GM13977 (cell line): ENCODE data around the gene ATP11B.

Source experiments
- DNase-seq: peaks from one replicate; pipeline ENCODE4 v3.0.0; 2012; ENCODE audit warnings: low spot score
- in situ Hi-C: fragments of 300-500 bp; cut with MboI; formaldehyde crosslinking; loops from one replicate; pipeline ENCODE4 v1.12.0; 2022; ENCODE audit warnings: low sequenced_read_pairs, low pct_unique_long_range_greater_than_20kb, mixed read lengths, inconsistent platforms; ENCODE audit not compliant: unreplicated experiment
- TF ChIP-seq, protein P1 (sequence below): IDR thresholded peaks from 2 replicates; pipeline ENCODE4 v1.5.1; 2012; ENCODE audit warnings: mild to moderate bottlenecking, control low read depth; ENCODE audit not compliant: insufficient read depth; ENCODE audit errors: extremely low read depth, missing control alignments

Gene ATP11B

DNA sequence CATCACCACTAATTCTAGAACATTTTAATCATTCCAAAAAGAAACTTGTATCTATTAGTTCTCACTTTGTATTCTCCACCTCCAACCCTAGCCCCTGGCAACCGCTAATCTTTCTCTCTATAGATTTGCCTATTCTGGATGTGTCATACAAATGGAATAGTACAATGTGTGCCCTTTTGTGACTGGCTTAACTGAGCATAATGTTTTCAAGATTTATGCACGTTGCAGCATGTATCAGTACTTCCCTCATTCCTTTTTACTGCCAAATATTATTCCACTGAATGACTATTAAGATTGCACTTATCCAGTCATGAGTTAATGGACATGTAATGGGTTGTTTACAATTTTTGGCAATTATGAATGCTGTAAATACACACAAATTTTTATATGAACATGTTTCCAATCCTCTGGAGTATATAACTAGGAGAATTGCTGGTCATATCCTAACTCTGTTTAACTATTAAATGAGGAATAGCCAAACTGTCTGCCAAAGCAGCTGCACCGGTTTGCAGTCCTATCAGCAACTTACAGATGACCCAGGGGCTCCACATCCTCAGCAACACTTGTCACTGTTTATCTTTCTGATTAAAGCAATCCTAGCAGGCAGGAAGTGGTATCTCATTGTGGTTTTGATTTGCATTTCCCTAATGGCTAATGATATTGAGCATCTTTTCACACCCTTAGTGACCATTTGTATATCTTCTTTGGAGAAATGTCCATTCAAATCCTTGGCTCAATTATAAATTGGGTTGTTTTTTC lies 144.2 kb downstream of the ATP11B start:
- no peak for DNase-seq
- TF ChIP-seq, protein P1, sequence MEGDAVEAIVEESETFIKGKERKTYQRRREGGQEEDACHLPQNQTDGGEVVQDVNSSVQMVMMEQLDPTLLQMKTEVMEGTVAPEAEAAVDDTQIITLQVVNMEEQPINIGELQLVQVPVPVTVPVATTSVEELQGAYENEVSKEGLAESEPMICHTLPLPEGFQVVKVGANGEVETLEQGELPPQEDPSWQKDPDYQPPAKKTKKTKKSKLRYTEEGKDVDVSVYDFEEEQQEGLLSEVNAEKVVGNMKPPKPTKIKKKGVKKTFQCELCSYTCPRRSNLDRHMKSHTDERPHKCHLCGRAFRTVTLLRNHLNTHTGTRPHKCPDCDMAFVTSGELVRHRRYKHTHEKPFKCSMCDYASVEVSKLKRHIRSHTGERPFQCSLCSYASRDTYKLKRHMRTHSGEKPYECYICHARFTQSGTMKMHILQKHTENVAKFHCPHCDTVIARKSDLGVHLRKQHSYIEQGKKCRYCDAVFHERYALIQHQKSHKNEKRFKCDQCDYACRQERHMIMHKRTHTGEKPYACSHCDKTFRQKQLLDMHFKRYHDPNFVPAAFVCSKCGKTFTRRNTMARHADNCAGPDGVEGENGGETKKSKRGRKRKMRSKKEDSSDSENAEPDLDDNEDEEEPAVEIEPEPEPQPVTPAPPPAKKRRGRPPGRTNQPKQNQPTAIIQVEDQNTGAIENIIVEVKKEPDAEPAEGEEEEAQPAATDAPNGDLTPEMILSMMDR = no peak
- in situ Hi-C loops = no loop called here

DNA sequence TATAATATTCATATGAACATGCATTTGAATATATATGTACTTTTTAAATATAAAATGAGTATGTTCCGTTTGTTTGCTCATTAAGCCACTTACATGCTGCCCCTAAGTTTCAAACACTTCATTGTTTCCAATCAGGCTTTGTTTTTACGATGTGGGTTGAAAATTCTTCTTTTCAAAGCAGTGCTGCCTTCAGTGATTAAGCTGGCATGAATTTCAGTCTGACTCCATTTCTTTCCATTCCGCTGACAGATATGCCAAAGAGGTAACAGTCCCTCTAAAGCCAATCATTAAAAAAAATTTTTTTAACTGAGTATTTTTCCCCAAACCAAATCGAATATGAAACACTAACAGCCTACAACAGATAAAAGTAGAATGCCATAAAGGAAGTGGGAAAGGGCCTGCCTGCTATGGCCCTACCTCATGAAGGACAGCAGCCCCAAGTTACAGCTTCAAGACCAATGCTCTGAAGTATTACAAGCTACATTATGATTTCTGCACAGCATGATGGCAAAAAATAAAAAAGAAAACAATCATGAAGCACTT lies 147.0 kb downstream of the ATP11B start:
- TF ChIP-seq, protein P1 = no peak
- DNase-seq = no peak
- in situ Hi-C loops = no loop called here

DNA sequence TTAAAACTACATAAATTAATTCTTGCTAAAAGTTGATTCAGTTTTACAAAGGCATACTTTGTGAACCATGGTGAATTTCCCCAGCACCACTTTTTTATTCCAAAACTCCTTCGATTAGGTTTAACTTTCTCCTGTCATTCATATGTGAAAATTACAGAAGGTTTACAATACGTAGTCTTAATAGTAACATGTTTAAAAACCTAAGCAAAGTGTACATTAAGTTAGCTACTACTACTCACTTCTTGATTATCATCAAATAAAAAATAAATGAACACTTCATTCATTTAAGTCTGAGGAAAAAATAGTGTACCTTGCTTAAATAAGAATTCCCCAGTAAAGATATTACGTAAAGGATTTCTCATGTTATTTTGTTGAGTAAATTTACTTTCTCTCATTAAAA lies 148.4 kb downstream of the ATP11B start:
- in situ Hi-C loops = no loop called here
- no peak for DNase-seq

DNA sequence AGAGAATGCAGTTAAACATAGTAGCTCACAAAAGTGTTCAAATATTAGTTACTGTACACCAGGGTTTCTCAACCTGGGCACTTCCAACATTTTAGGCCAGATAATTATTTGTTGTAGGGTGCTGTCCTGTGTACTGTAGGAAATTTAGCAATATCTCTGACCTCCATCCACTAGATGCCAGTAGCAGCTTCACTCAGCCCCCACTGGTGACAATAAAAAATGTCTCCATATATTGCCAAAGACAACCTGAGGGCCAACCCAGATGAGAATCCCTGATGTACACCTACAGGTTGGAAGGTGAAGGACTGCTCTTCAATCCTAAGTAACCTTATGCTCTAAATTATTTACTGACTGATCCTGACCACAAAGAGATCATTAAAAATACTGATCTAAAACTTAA lies 154.6 kb downstream of the ATP11B start:
- TF ChIP-seq, protein P1 = no peak
- DNase-seq = no peak
- in situ Hi-C loops = no loop called here

More for the DNA sequence above, 148.4 kb downstream of the ATP11B start:
- TF ChIP-seq, protein P1 = no peak

DNA sequence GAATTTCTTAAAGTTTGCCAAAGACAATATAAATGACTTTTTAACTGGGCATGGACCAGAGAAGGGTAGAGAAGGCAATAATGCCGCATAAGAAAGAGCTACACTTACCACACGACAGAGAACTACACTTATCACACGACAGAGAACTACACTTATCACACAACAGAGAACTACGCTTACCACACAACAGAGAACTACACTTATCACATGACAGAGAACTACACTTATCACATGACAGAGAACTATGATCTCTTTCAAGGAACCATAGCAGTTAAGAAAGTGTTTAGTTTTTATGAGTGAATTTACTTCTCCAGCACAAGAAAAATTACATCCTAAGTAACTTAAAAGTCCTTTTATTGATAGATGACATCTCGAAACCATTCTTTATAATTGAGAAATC lies 155.0 kb downstream of the ATP11B start:
- no peak for DNase-seq
- in situ Hi-C loops = no loop called here
- TF ChIP-seq, protein P1 = no peak

DNA sequence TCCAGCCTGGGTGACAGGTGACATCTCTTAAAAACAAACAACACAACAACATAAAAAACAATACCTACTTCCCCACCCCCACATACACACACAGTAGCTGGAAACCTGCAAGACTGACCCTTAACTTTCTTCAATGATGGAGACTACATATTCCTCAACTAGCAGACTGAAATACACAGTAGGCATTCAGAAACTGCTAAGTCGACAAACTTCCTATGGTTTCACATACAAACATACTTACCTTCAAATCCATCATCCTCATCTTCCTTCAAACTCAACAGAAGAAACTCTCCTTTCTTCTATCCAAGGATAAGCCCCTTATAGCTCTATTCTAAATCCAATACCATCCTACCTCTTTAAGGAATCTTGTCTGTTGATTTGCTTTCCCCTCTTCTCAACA lies 156.4 kb downstream of the ATP11B start:
- in situ Hi-C loops = no loop called here
- DNase-seq = no peak
- TF ChIP-seq, protein P1 = no peak
